Measurements from ENCODE around the gene CRTC2.
A peak's percentile ranks its signal among the peaks of the same experiment; 100 is the strongest.
"Not testable (repeated sequence)": the region's sequence is repeated elsewhere in the genome, so short reads cannot be mapped to it uniquely, and the experiment has no call there.

Gene CRTC2

GRCh38 chr1:153958111-153958960 lies at the start of gene CRTC2:
Gene CRTC2, minus strand, starts transcription at chr1:153958612. Its CDS starts 115 bp downstream, at chr1:153958497.
- no peaks in the 10 kb centered on the region for H3K27me3 ChIP-seq (ENCODE audit: control insufficient read depth, insufficient read depth, low read length)
- H3K4me1 ChIP-seq (ENCODE audit: control insufficient read depth, insufficient read depth, low read length) = peaks cover 28% of the 10 kb centered on the region
- H3K4me3 ChIP-seq (ENCODE audit: low read depth, low read length) = peak within 1 kb of the TSS; percentile 74
- no peaks in the 10 kb centered on the region for H3K9me3 ChIP-seq (ENCODE audit: control insufficient read depth, insufficient read depth, low read depth, low read length)
- peak within 1 kb of the TSS; percentile 69 for H3K27ac ChIP-seq (ENCODE audit: low read depth, low read length)
- peak within 1 kb of the TSS; percentile 90 for H3K9ac ChIP-seq (ENCODE audit: low read length)
- peaks cover 39% of the 10 kb centered on the region for H3K36me3 ChIP-seq (ENCODE audit: control insufficient read depth, insufficient read depth, low read length)

- Histone ChIP-seq H3K27ac (ENCODE audit: low read depth, low read length) (no peak overlapping the region), H3K36me3 (ENCODE audit: control insufficient read depth, insufficient read depth, low read length) (no peaks in the 10 kb centered on the region), H3K9ac (ENCODE audit: low read length) (no peak overlapping the region), H3K4me3 (ENCODE audit: low read depth, low read length) (no peak overlapping the region), H3K9me3 (ENCODE audit: control insufficient read depth, insufficient read depth, low read depth, low read length) (no peaks in the 10 kb centered on the region), H3K27me3 (ENCODE audit: control insufficient read depth, insufficient read depth, low read length) (no peaks in the 10 kb centered on the region), H3K4me1 (ENCODE audit: control insufficient read depth, insufficient read depth, low read length) (no peaks in the 10 kb centered on the region)
These were observed 47.7 kb upstream of the CRTC2 start for GRCh38 chr1:154006136-154006535.

- H3K4me1 ChIP-seq (ENCODE audit: control insufficient read depth, insufficient read depth, low read length) = no peaks in the 10 kb centered on the region
- no peaks in the 10 kb centered on the region for H3K9me3 ChIP-seq (ENCODE audit: control insufficient read depth, insufficient read depth, low read depth, low read length)
- no peak overlapping the region for H3K9ac ChIP-seq (ENCODE audit: low read length)
- H3K36me3 ChIP-seq (ENCODE audit: control insufficient read depth, insufficient read depth, low read length) = peaks cover 4% of the 10 kb centered on the region
- H3K27me3 ChIP-seq (ENCODE audit: control insufficient read depth, insufficient read depth, low read length) = no peaks in the 10 kb centered on the region
- no peak overlapping the region for H3K27ac ChIP-seq (ENCODE audit: low read depth, low read length)
- H3K4me3 ChIP-seq (ENCODE audit: low read depth, low read length) = no peak overlapping the region
These were observed 42.0 kb upstream of the CRTC2 start for GRCh38 chr1:154000420-154000819.

GRCh38 chr1:153996882-153997281 lies 38.5 kb upstream of the CRTC2 start:
- peaks cover 36% of the 10 kb centered on the region for H3K36me3 ChIP-seq (ENCODE audit: control insufficient read depth, insufficient read depth, low read length)
- H3K27me3 ChIP-seq (ENCODE audit: control insufficient read depth, insufficient read depth, low read length); H3K9ac ChIP-seq (ENCODE audit: low read length); H3K4me1 ChIP-seq (ENCODE audit: control insufficient read depth, insufficient read depth, low read length); H3K27ac ChIP-seq (ENCODE audit: low read depth, low read length); H3K9me3 ChIP-seq (ENCODE audit: control insufficient read depth, insufficient read depth, low read depth, low read length); H3K4me3 ChIP-seq (ENCODE audit: low read depth, low read length): not testable (repeated sequence)

- H3K4me3 ChIP-seq (ENCODE audit: low read depth, low read length) = no peak overlapping the region
- no peak overlapping the region for H3K27ac ChIP-seq (ENCODE audit: low read depth, low read length)
- peaks cover 46% of the 10 kb centered on the region for H3K36me3 ChIP-seq (ENCODE audit: control insufficient read depth, insufficient read depth, low read length)
These were observed 37.2 kb upstream of the CRTC2 start for GRCh38 chr1:153995640-153996039.

GRCh38 chr1:153995202-153995601 lies 36.8 kb upstream of the CRTC2 start:
- Histone ChIP-seq H3K4me3 (ENCODE audit: low read depth, low read length) (no peak overlapping the region), H3K4me1 (ENCODE audit: control insufficient read depth, insufficient read depth, low read length) (peaks cover 8% of the 10 kb centered on the region), H3K27me3 (ENCODE audit: control insufficient read depth, insufficient read depth, low read length) (no peaks in the 10 kb centered on the region), H3K9ac (ENCODE audit: low read length) (no peak overlapping the region), H3K9me3 (ENCODE audit: control insufficient read depth, insufficient read depth, low read depth, low read length) (no peaks in the 10 kb centered on the region), H3K27ac (ENCODE audit: low read depth, low read length) (no peak overlapping the region), H3K36me3 (ENCODE audit: control insufficient read depth, insufficient read depth, low read length) (peaks cover 46% of the 10 kb centered on the region)

More at GRCh38 chr1:153995640-153996039, 37.2 kb upstream of the CRTC2 start:
- no peaks in the 10 kb centered on the region for H3K9me3 ChIP-seq (ENCODE audit: control insufficient read depth, insufficient read depth, low read depth, low read length)
- no peaks in the 10 kb centered on the region for H3K27me3 ChIP-seq (ENCODE audit: control insufficient read depth, insufficient read depth, low read length)
- peaks cover 8% of the 10 kb centered on the region for H3K4me1 ChIP-seq (ENCODE audit: control insufficient read depth, insufficient read depth, low read length)
- H3K9ac ChIP-seq (ENCODE audit: low read length) = no peak overlapping the region

- Histone ChIP-seq H3K27ac (ENCODE audit: low read depth, low read length) (peak overlapping the region; percentile 92; the same call in 1 of the 2 replicates), H3K4me3 (ENCODE audit: low read depth, low read length) (peak overlapping the region; percentile 80), H3K4me1 (ENCODE audit: control insufficient read depth, insufficient read depth, low read length) (peaks cover 11% of the 10 kb centered on the region)
These were observed 33.4 kb upstream of the CRTC2 start for GRCh38 chr1:153991806-153992205.

GRCh38 chr1:153991151-153991630 lies 32.8 kb upstream of the CRTC2 start:
- peak overlapping the region; percentile 93 for H3K9ac ChIP-seq (ENCODE audit: low read length)
- peak overlapping the region; percentile 92 for H3K27ac ChIP-seq (ENCODE audit: low read depth, low read length)
- H3K4me3 ChIP-seq (ENCODE audit: low read depth, low read length) = peak overlapping the region; percentile 80
- no peaks in the 10 kb centered on the region for H3K9me3 ChIP-seq (ENCODE audit: control insufficient read depth, insufficient read depth, low read depth, low read length)
- peaks cover 46% of the 10 kb centered on the region for H3K36me3 ChIP-seq (ENCODE audit: control insufficient read depth, insufficient read depth, low read length)
- no peaks in the 10 kb centered on the region for H3K27me3 ChIP-seq (ENCODE audit: control insufficient read depth, insufficient read depth, low read length)
- peaks cover 14% of the 10 kb centered on the region for H3K4me1 ChIP-seq (ENCODE audit: control insufficient read depth, insufficient read depth, low read length)

More at GRCh38 chr1:153991806-153992205, 33.4 kb upstream of the CRTC2 start:
- Histone ChIP-seq H3K9ac (ENCODE audit: low read length) (peak overlapping the region; percentile 93), H3K36me3 (ENCODE audit: control insufficient read depth, insufficient read depth, low read length) (peaks cover 46% of the 10 kb centered on the region), H3K9me3 (ENCODE audit: control insufficient read depth, insufficient read depth, low read depth, low read length) (no peaks in the 10 kb centered on the region), H3K27me3 (ENCODE audit: control insufficient read depth, insufficient read depth, low read length) (no peaks in the 10 kb centered on the region)

GRCh38 chr1:153990468-153991150 lies 32.2 kb upstream of the CRTC2 start, which contains the start of gene RPS27:
Gene RPS27, plus strand, starts transcription at chr1:153990762. Its CDS starts 35 bp downstream, at chr1:153990797.
- Histone ChIP-seq H3K4me3 (ENCODE audit: low read depth, low read length) (peak within 1 kb of the TSS; percentile 80), H3K36me3 (ENCODE audit: control insufficient read depth, insufficient read depth, low read length) (peaks cover 43% of the 10 kb centered on the region), H3K27me3 (ENCODE audit: control insufficient read depth, insufficient read depth, low read length) (no peaks in the 10 kb centered on the region), H3K4me1 (ENCODE audit: control insufficient read depth, insufficient read depth, low read length) (peaks cover 14% of the 10 kb centered on the region), H3K27ac (ENCODE audit: low read depth, low read length) (peak within 1 kb of the TSS; percentile 92), H3K9ac (ENCODE audit: low read length) (peak within 1 kb of the TSS; percentile 93), H3K9me3 (ENCODE audit: control insufficient read depth, insufficient read depth, low read depth, low read length) (no peaks in the 10 kb centered on the region)

GRCh38 chr1:153987621-153988020 lies 29.2 kb upstream of the CRTC2 start:
- Histone ChIP-seq H3K4me1 (ENCODE audit: control insufficient read depth, insufficient read depth, low read length) (peaks cover 22% of the 10 kb centered on the region), H3K9ac (ENCODE audit: low read length) (no peak overlapping the region), H3K27me3 (ENCODE audit: control insufficient read depth, insufficient read depth, low read length) (no peaks in the 10 kb centered on the region), H3K36me3 (ENCODE audit: control insufficient read depth, insufficient read depth, low read length) (peaks cover 31% of the 10 kb centered on the region), H3K9me3 (ENCODE audit: control insufficient read depth, insufficient read depth, low read depth, low read length) (no peaks in the 10 kb centered on the region), H3K27ac (ENCODE audit: low read depth, low read length) (no peak overlapping the region), H3K4me3 (ENCODE audit: low read depth, low read length) (no peak overlapping the region)
